HepG2 (cell line): ENCODE data around the gene LMAN2. TPM values are rescaled to one million over a fixed set of nuclear protein-coding genes. Genes with fewer than 3 reads are reported as not detected.

ENCODE experiments used
- AHR ChIP-seq: IDR thresholded peaks from 2 replicates; pipeline ENCODE4 v1.6.1; 2018; ENCODE audit warnings: missing genetic modification reagents, missing compliant biosample characterization
- ATF6 ChIP-seq: sonication (generic); formaldehyde crosslinking; conservative IDR thresholded peaks from 2 replicates; pipeline ENCODE4 v1.4.0; 2020; ENCODE audit warnings: missing genetic modification reagents
- CSRNP2 ChIP-seq: sonication (generic); formaldehyde crosslinking; conservative IDR thresholded peaks from 2 replicates; pipeline ENCODE4 v1.8.0; 2022; ENCODE audit warnings: low read depth, missing genetic modification reagents
- E2F5 ChIP-seq: sonication (generic); formaldehyde crosslinking; conservative IDR thresholded peaks from 2 replicates; pipeline ENCODE4 v1.4.0; 2020; ENCODE audit warnings: missing genetic modification reagents
- HDAC2 ChIP-seq: sonication (generic); formaldehyde crosslinking; IDR thresholded peaks from 2 replicates; pipeline ENCODE4 v1.4.0; 2020; ENCODE audit warnings: missing genetic modification reagents
- HNRNPK ChIP-seq: fragments of 200-400 bp; formaldehyde crosslinking; IDR thresholded peaks from 2 replicates; pipeline ENCODE4 v1.6.1; 2018; ENCODE audit warnings: low read length, low read depth, moderate library complexity, mild to moderate bottlenecking; ENCODE audit not compliant: poor library complexity, severe bottlenecking
- KMT2B ChIP-seq: IDR thresholded peaks from 2 replicates; pipeline ENCODE4 v1.6.1; 2016; ENCODE audit warnings: missing genetic modification reagents, missing compliant biosample characterization
- MTERF4 ChIP-seq: sonication (generic); formaldehyde crosslinking; IDR thresholded peaks from 2 replicates; pipeline ENCODE4 v1.8.0; 2023; ENCODE audit warnings: mild to moderate bottlenecking, missing genetic modification reagents
- SATB2 ChIP-seq: sonication (generic); formaldehyde crosslinking; IDR thresholded peaks from 2 replicates; pipeline ENCODE4 v1.5.0; 2020; ENCODE audit warnings: missing genetic modification reagents
- ZBTB37 ChIP-seq: sonication (generic); formaldehyde crosslinking; IDR thresholded peaks from 2 replicates; pipeline ENCODE4 v1.4.0; 2020; ENCODE audit warnings: mild to moderate bottlenecking, missing genetic modification reagents
- ZKSCAN1 ChIP-seq: fragments of 150-350 bp; IDR thresholded peaks from 2 replicates; pipeline ENCODE4 v1.6.1; 2014; ENCODE audit warnings: low read length
- ZMYM4 ChIP-seq: sonication (generic); formaldehyde crosslinking; IDR thresholded peaks from 2 replicates; pipeline ENCODE4 v1.8.1; 2023; ENCODE audit warnings: mild to moderate bottlenecking, missing genetic modification reagents
- ZNF18 ChIP-seq: sonication (generic); formaldehyde crosslinking; IDR thresholded peaks from 2 replicates; pipeline ENCODE4 v1.8.0; 2022; ENCODE audit warnings: mild to moderate bottlenecking, missing genetic modification reagents; ENCODE audit not compliant: insufficient replicate concordance
- ZNF224 ChIP-seq: sonication (generic); formaldehyde crosslinking; IDR thresholded peaks from 2 replicates; pipeline ENCODE4 v1.5.0; 2020; ENCODE audit warnings: mild to moderate bottlenecking, missing genetic modification reagents
- ZNF446 ChIP-seq: sonication (generic); formaldehyde crosslinking; IDR thresholded peaks from 2 replicates; pipeline ENCODE4 v1.5.0; 2020; ENCODE audit warnings: mild to moderate bottlenecking, missing genetic modification reagents
- ZNF556 ChIP-seq: sonication (generic); formaldehyde crosslinking; IDR thresholded peaks from 2 replicates; pipeline ENCODE4 v1.4.0; 2020; ENCODE audit warnings: mild to moderate bottlenecking, missing genetic modification reagents, borderline replicate concordance
- ZNF619 ChIP-seq: sonication (generic); formaldehyde crosslinking; IDR thresholded peaks from 2 replicates; pipeline ENCODE4 v1.4.0; 2020; ENCODE audit warnings: mild to moderate bottlenecking, missing genetic modification reagents
- ZNF891 ChIP-seq: sonication (generic); formaldehyde crosslinking; IDR thresholded peaks from 2 replicates; pipeline ENCODE4 v1.5.0; 2020; ENCODE audit warnings: mild to moderate bottlenecking, missing genetic modification reagents
- ZZZ3 ChIP-seq: sonication (generic); formaldehyde crosslinking; IDR thresholded peaks from 2 replicates; pipeline ENCODE4 v1.4.0; 2020; ENCODE audit warnings: missing genetic modification reagents, mild to moderate bottlenecking, borderline replicate concordance
- polyA plus RNA-seq, 8 experiments: library from polyadenylated mRNA; depleted of rRNA in 3 of 8; stranded (reverse) in 7 of 8; unstranded in 1 of 8; fragments of >200 nt; fragmentation: Illumina TruSeq in 4 of 8; extraction: Trizol in 4 of 8; gene quantifications; 2 replicates each; pipeline versions ENCODE4 v1.2.1 to v1.2.3, GENCODE V29; 2011 to 2016; ENCODE audit warnings: low read depth in 4 of 8, missing spikeins in 1 of 8, mixed read lengths in 1 of 8; ENCODE audit not compliant: insufficient read depth in 1 of 8
- total RNA-seq, 5 experiments: library from RNA; depleted of rRNA; stranded (reverse); fragments of >200 nt; fragmentation: Illumina TruSeq; extraction: Trizol; gene quantifications; 2 replicates each; pipeline ENCODE4 v1.2.3, GENCODE V29; 2016; ENCODE audit warnings: low read depth in 1 of 5

Gene LMAN2
- total and polyA plus RNA-seq, 2 of the 13 experiments (the other 11 are each of a cell fraction or from before 2014, with no cell fraction given): 191 to 197 TPM

- no peak for TF ChIP-seq ZBTB37 (CRISPR knock-in tag)
- TF ChIP-seq ATF6: no peak
- TF ChIP-seq MTERF4 (CRISPR knock-in tag): no peak
- no peak for TF ChIP-seq ZMYM4
- 0 out of 2 replicates have a peak, but pooled peaks have one; percentile 11 for TF ChIP-seq ZNF891 (CRISPR knock-in tag)
- TF ChIP-seq KMT2B (CRISPR knock-in tag): peak; percentile 48; the same call in 1 of the 2 replicates
- TF ChIP-seq ZNF619: no peak
- TF ChIP-seq ZKSCAN1: no peak
- no peak for TF ChIP-seq ZNF224 (CRISPR knock-in tag)
- no peak; the same call in 1 of the 2 replicates for TF ChIP-seq AHR (CRISPR knock-in tag)
- TF ChIP-seq SATB2 (CRISPR knock-in tag): no peak
- no peak for TF ChIP-seq E2F5 (CRISPR knock-in tag)
- no peak for TF ChIP-seq ZNF446 (CRISPR knock-in tag)
- no peak for TF ChIP-seq ZZZ3 (CRISPR knock-in tag)
- TF ChIP-seq CSRNP2 (CRISPR knock-in tag): no peak
- no peak for TF ChIP-seq HNRNPK
- TF ChIP-seq HDAC2 (CRISPR knock-in tag): peak; percentile 42; the same call in 1 of the 2 replicates
- TF ChIP-seq ZNF18 (CRISPR knock-in tag): no peak
- peak; percentile 56; the same call in 1 of the 2 replicates for TF ChIP-seq ZNF556 (CRISPR knock-in tag)
These were observed 15.3 kb upstream of the LMAN2 start (continued) for GRCh38 chr5:177366528-177367322.
